H9 (cell line): ENCODE data around the gene ANKRD44. TPM values are rescaled to one million over a fixed set of nuclear protein-coding genes. Genes with fewer than 3 reads are reported as not detected.

Source experiments
- DNase-seq: peaks from one replicate; pipeline ENCODE4 v3.0.0-alpha.2; 2017
- H2AFZ ChIP-seq: one replicate; pipeline ENCODE4 v1.6.1; 2013; ENCODE audit warnings: mild to moderate bottlenecking, low read length, control low read depth, moderate library complexity
- H2AK5ac ChIP-seq: 2 replicates; pipeline ENCODE4 v1.6.1; 2013; ENCODE audit warnings: low read length, control low read depth, mixed read lengths; ENCODE audit not compliant: insufficient read length
- H2BK120ac ChIP-seq: one replicate; pipeline ENCODE4 v1.6.1; 2013; ENCODE audit warnings: low read depth, mild to moderate bottlenecking, low read length, control low read depth, inconsistent platforms; ENCODE audit not compliant: poor library complexity, severe bottlenecking
- H2BK12ac ChIP-seq: 2 replicates; pipeline ENCODE4 v1.6.1; 2013; ENCODE audit warnings: low read length, control low read depth, mixed read lengths, low read depth; ENCODE audit not compliant: insufficient read length
- H2BK15ac ChIP-seq: 2 replicates; pipeline ENCODE4 v1.6.1; 2013; ENCODE audit warnings: low read depth, low read length, control low read depth
- H2BK20ac ChIP-seq: one replicate; pipeline ENCODE4 v1.6.1; 2013; ENCODE audit warnings: low read depth, mild to moderate bottlenecking, low read length, control low read depth, inconsistent platforms; ENCODE audit not compliant: poor library complexity, severe bottlenecking
- H2BK5ac ChIP-seq: 2 replicates; pipeline ENCODE4 v1.6.1; 2013; ENCODE audit warnings: low read length, control low read depth, mixed read lengths; ENCODE audit not compliant: insufficient read length
- H3K14ac ChIP-seq: 2 replicates; pipeline ENCODE4 v1.6.1; 2013; ENCODE audit warnings: low read length, control low read depth; ENCODE audit not compliant: insufficient read depth
- H3K18ac ChIP-seq: 2 replicates; pipeline ENCODE4 v1.6.1; 2013; ENCODE audit warnings: low read depth, mild to moderate bottlenecking, mixed read lengths, low read length, control low read depth; ENCODE audit not compliant: insufficient read length
- H3K23ac ChIP-seq: 2 replicates; pipeline ENCODE4 v1.6.1; 2013; ENCODE audit warnings: low read length, control low read depth, mixed read lengths, low read depth; ENCODE audit not compliant: insufficient read length
- H3K23me2 ChIP-seq: 2 replicates; pipeline ENCODE4 v1.6.1; 2013; ENCODE audit warnings: low read depth, mild to moderate bottlenecking, mixed read lengths, low read length, control low read depth; ENCODE audit not compliant: insufficient read length, poor library complexity, severe bottlenecking
- H3K27ac ChIP-seq: 2 replicates; pipeline ENCODE4 v1.5.1; 2013; ENCODE audit warnings: low read length, control low read depth, mixed read lengths, low read depth; ENCODE audit not compliant: insufficient read length
- H3K27me3 ChIP-seq: 2 replicates; pipeline ENCODE4 v1.6.1; 2013; ENCODE audit warnings: low read length, control low read depth, inconsistent platforms; ENCODE audit not compliant: insufficient read depth
- H3K4ac ChIP-seq: 2 replicates; pipeline ENCODE4 v1.6.1; 2013; ENCODE audit warnings: low read depth, mild to moderate bottlenecking, control low read depth, inconsistent platforms, low read length, moderate library complexity
- H3K4me1 ChIP-seq: 2 replicates; pipeline ENCODE4 v1.6.1; 2013; ENCODE audit warnings: low read length, control low read depth, inconsistent platforms; ENCODE audit not compliant: insufficient read depth
- H3K4me2 ChIP-seq: 2 replicates; pipeline ENCODE4 v1.6.1; 2013; ENCODE audit warnings: low read length, control low read depth, mixed read lengths; ENCODE audit not compliant: insufficient read length, insufficient read depth
- H3K56ac ChIP-seq: 2 replicates; pipeline ENCODE4 v1.6.1; 2013; ENCODE audit warnings: low read depth, mild to moderate bottlenecking, mixed read lengths, low read length, control low read depth; ENCODE audit not compliant: insufficient read length
- H3K79me1 ChIP-seq: 2 replicates; pipeline ENCODE4 v1.6.1; 2013; ENCODE audit warnings: low read depth, mild to moderate bottlenecking, moderate library complexity, low read length, control low read depth, inconsistent platforms; ENCODE audit not compliant: insufficient read depth, poor library complexity, severe bottlenecking
- H3K79me2 ChIP-seq: 2 replicates; pipeline ENCODE4 v1.6.1; 2013; ENCODE audit warnings: low read length, control low read depth, inconsistent platforms; ENCODE audit not compliant: insufficient read depth
- H3K9ac ChIP-seq: 2 replicates; pipeline ENCODE4 v1.6.1; 2013; ENCODE audit warnings: low read length, control low read depth, mixed read lengths; ENCODE audit not compliant: insufficient read length; ENCODE audit errors: extremely low read depth
- H3K9me3 ChIP-seq: one replicate; pipeline ENCODE4 v1.6.1; 2013; ENCODE audit warnings: low read depth, low read length, inconsistent platforms; ENCODE audit not compliant: control insufficient read depth
- H3T11ph ChIP-seq: one replicate; pipeline ENCODE4 v1.6.1; 2013; ENCODE audit warnings: mild to moderate bottlenecking, low read length, control low read depth, inconsistent platforms
- H4K20me1 ChIP-seq: one replicate; pipeline ENCODE4 v1.6.1; 2013; ENCODE audit not compliant: control insufficient read depth, insufficient read length, insufficient read depth
- H4K5ac ChIP-seq: 2 replicates; pipeline ENCODE4 v1.6.1; 2013; ENCODE audit warnings: low read depth, mild to moderate bottlenecking, mixed read lengths, low read length, control low read depth; ENCODE audit not compliant: insufficient read length
- H4K8ac ChIP-seq: replicated peaks from 2 replicates; pipeline ENCODE4 v1.6.1; 2013; ENCODE audit warnings: low read length, control low read depth, mixed read lengths, low read depth; ENCODE audit not compliant: insufficient read length
- H4K91ac ChIP-seq: 2 replicates; pipeline ENCODE4 v1.6.1; 2013; ENCODE audit warnings: low read depth, mild to moderate bottlenecking, moderate library complexity, mixed read lengths, low read length, control low read depth; ENCODE audit not compliant: insufficient read length
- H3K27ac Mint-ChIP-seq, 3 experiments: 2 replicates in 2 of 3; 3 replicates in 1 of 3; pipeline ENCODE4 v1.8.0; 2020 to 2021; ENCODE audit warnings: mixed read lengths in 3 of 3, mild to moderate bottlenecking in 1 of 3, moderate library complexity in 1 of 3
- H3K27me3 Mint-ChIP-seq: 2 replicates; pipeline ENCODE4 v1.8.0; 2021; ENCODE audit warnings: low read depth, mild to moderate bottlenecking, moderate library complexity, mixed read lengths
- H3K36me3 Mint-ChIP-seq, 3 experiments: 2 replicates in 2 of 3; 3 replicates in 1 of 3; pipeline ENCODE4 v1.8.0; 2020 to 2021; ENCODE audit warnings: low read depth in 3 of 3, mixed read lengths in 3 of 3; ENCODE audit not compliant: insufficient read depth in 1 of 3
- H3K4me1 Mint-ChIP-seq, 2 experiments: 2 replicates each; pipeline ENCODE4 v1.8.0; 2020; ENCODE audit warnings: mixed read lengths in 2 of 2
- H3K4me3 Mint-ChIP-seq, 2 experiments: 2 replicates in 1 of 2; 3 replicates in 1 of 2; pipeline ENCODE4 v1.8.0; 2020 to 2021; ENCODE audit warnings: mild to moderate bottlenecking in 2 of 2, mixed read lengths in 2 of 2, moderate library complexity in 1 of 2
- H3K9me3 Mint-ChIP-seq, 2 experiments: 2 replicates in 1 of 2; 3 replicates in 1 of 2; pipeline ENCODE4 v1.8.0; 2020; ENCODE audit warnings: mild to moderate bottlenecking in 2 of 2, mixed read lengths in 2 of 2, moderate library complexity in 1 of 2
- CTCF ChIP-seq: fragments of 200-600 bp; sonication (generic); conservative IDR thresholded peaks from 3 replicates; pipeline ENCODE4 v1.8.0; 2021; ENCODE audit warnings: antibody characterized with exemption, mild to moderate bottlenecking
- WGBS: extraction: QIAGEN DNeasy Blood & Tissue Kit; methylation state at CpG from one replicate; pipeline ENCODE4 v1.1.7; 2013; ENCODE audit warnings: missing lambda C conversion rate, low lambda C conversion rate, mixed read lengths; ENCODE audit not compliant: insufficient read length; ENCODE audit errors: extremely low coverage; 5-methylcytosine and 5-hydroxymethylcytosine counted together
- total RNA-seq: library from RNA; stranded (reverse); gene quantifications from 2 replicates; pipeline ENCODE4 v1.2.1, GENCODE V29; 2021

ANKRD44 gene
- total RNA-seq, 1 experiment from 2014 or later = 1.9 TPM

- Mint-ChIP-seq H3K36me3 (no peaks in the 10 kb centered on the region), H3K27me3 (no peaks in the 10 kb centered on the region), H3K4me1 (peaks cover 0 to 5% of the 10 kb centered on the region in 2 experiments; a peak in 3 of 4 replicates), H3K4me3 (no peak overlapping the region), H3K27ac (no peak overlapping the region), H3K9me3 (no peaks in the 10 kb centered on the region)
- no peak for DNase-seq
- H3K27ac ChIP-seq = no peak overlapping the region
- H4K5ac ChIP-seq = no peak overlapping the region
- H3K23ac ChIP-seq = no peak overlapping the region
- H3K27me3 ChIP-seq = no peaks in the 10 kb centered on the region
- H4K8ac ChIP-seq = no peak overlapping the region
- H2BK5ac ChIP-seq = no peak overlapping the region
- H4K91ac ChIP-seq = no peak overlapping the region
- H2AFZ ChIP-seq = no peak overlapping the region
- no peak overlapping the region for H3K9ac ChIP-seq
- no peak overlapping the region for H2AK5ac ChIP-seq
- H2BK15ac ChIP-seq = no peak overlapping the region
- WGBS = no CpG with 5 or more reads among the region's 7 CpGs
- H3K18ac ChIP-seq = no peak overlapping the region
- H3K4me2 ChIP-seq = no peak overlapping the region
- H3K4me1 ChIP-seq = 0 out of 2 replicates have a peak, but pooled peaks cover 3% of the 10 kb centered on the region
- no peaks in the 10 kb centered on the region for H3K79me2 ChIP-seq
- no peaks in the 10 kb centered on the region for H4K20me1 ChIP-seq
- no peak overlapping the region for H2BK20ac ChIP-seq
- H2BK120ac ChIP-seq = no peak overlapping the region
- H3T11ph ChIP-seq = no peak overlapping the region
- TF ChIP-seq CTCF = peak; percentile 68
- H3K4ac ChIP-seq = no peak overlapping the region
- H3K14ac ChIP-seq = no peak overlapping the region
- no peaks in the 10 kb centered on the region for H3K9me3 ChIP-seq
- H3K23me2 ChIP-seq = no peaks in the 10 kb centered on the region
- H2BK12ac ChIP-seq = no peak overlapping the region
- no peaks in the 10 kb centered on the region for H3K79me1 ChIP-seq
- no peak overlapping the region for H3K56ac ChIP-seq
These were observed 234.7 kb downstream of the ANKRD44 start for GRCh38 chr2:197075754-197076337.
